GM04504 (cell line): ENCODE measurements around the gene FLT1.

ENCODE experiments used
- DNase-seq: peaks from one replicate; pipeline ENCODE4 v3.0.0-alpha.2; 2012; ENCODE audit warnings: low read depth

FLT1 gene

DNA sequence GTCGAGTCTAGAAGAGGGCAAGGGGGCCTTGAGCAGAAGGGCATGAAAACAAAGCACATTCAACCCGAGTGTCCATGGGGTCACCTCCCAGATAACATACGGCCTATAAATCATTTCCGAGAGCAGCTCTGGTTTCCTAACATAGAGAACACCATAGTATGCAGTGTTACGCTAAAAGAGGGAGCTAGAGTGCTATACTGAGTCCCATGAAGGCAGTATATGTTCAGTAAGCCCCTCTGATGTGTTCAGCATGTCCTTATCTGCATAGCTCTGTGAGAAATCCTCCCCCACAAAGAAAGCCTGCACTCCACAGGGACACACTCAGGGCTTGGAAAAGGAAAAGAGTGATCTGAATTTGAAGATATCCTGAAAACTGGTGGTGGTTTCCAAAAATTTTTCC, 175.4 kb downstream of the FLT1 start:
- DNase-seq = no peak

DNA sequence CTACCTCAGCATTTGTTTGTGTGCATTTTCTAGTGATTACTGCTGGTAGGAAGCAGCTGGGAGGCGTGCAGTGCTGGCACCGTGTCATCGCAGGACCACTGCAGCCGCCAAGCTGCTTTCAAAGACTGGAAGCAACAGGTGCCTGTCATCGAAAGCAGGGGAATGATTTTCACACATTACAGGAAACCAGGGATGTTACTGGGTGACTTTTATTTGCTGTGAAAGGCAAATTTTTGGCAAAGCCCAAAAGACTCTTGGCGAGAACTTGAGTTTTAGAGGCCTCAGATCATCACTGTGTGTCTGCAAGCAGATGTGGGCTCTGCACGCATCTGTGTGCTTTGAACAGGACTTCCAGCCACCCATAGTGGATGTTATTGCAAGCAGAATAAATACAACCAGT, 176.4 kb downstream of the FLT1 start:
- DNase-seq = no peak

DNA sequence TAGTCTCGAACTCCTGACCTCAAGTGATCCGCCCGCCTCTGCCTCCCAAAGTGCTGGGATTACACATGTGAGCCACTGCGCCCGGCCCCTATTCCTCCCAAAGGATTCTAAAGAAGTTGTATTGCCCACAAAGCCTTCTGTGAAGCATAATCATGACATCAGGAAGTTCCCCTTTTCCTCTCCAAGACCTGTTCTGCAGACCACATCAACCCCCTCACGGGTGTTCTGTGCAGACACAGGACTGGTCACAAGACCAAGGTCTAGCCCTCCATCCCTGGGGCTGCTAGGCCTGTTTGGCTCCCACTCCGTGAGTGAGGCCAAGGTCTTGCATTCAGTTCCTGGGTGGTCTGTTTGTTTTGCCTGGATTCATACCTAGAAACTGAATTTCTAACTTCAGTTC, 178.1 kb downstream of the FLT1 start:
- no peak for DNase-seq

DNA sequence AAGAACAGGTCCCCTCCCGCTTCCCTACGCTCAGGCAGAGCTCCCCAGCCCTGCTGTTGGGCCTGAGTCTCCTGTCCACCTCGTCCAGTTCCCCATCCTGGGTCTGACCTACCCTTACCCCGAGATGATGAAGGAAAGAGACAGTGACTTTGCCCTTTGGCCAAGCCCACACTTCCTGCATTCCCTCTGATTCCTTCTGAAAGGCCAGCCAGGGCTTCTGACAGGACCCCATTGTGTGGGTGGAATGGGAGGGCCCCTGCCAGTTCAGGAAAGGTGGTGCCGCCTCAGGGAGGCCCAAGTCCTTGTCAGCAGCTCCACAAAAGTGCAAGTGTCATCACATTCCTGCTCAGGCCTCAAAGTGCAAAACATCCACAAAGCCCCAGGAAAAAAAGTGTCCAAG, 178.8 kb downstream of the FLT1 start:
- no peak for DNase-seq

GRCh38 chr13:28314879-28315278, 180.0 kb downstream of the FLT1 start:
- DNase-seq = no peak

DNA sequence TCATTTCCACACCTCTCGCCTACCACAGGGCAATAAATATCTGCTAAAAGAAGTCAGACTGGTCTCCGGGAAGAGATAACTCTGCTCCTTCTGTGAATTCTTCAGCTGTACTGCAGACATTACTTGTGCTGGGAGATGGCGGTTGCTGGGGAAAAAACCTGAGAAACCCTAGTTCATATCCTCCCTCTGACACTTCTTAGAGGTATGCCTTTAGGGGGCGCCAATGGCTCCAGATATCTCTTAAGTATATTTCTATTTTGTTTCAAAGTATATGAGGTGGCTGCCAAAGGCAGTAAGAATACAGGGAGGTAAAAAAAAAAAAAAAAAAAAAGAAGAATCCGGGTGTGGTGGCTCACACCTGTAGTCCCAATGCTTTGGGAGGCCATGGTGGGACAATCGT, 181.3 kb downstream of the FLT1 start:
- no peak for DNase-seq

DNA sequence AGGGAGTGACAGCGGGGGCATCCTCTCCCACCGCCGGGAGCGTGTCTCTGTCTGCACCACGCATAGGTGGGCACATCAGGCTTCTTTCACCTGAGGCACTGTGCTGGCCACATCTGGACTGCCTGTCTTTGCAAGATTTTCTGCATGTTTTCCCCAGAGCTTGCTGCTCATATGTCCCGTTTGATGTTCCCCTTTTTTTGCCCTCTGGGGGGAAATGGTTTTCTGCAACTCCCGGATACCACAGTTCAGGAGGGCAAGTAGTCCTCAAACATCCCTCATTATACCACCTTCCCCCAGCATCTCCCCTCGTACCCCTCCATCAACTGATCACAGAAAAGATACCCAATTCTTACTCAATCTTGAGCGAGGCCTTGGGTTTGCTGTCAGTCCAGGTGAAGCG, 188.6 kb downstream of the FLT1 start:
- DNase-seq = no peak

DNA sequence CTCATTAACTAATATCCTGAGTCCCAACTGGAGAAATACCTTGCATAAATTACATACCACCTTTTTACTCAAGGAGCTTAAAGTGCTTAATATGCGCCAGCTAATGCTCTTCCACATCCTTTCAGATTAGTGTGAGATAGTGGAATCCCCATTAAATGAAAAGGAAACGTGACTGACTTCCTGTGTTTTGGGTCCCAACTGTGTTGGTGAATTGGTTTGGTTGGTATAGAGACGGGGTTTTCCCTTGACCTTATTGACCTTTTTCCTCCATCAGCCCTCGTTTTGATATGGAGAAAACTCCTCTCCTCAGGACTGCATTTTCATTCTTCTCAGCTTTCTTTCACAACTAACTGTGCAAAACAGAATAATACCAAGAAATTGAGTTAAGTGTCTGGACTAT, 193.1 kb downstream of the FLT1 start:
- no peak for DNase-seq

GRCh38 chr13:28299916-28300315, 195.0 kb downstream of the FLT1 start:
- DNase-seq = no peak

DNA sequence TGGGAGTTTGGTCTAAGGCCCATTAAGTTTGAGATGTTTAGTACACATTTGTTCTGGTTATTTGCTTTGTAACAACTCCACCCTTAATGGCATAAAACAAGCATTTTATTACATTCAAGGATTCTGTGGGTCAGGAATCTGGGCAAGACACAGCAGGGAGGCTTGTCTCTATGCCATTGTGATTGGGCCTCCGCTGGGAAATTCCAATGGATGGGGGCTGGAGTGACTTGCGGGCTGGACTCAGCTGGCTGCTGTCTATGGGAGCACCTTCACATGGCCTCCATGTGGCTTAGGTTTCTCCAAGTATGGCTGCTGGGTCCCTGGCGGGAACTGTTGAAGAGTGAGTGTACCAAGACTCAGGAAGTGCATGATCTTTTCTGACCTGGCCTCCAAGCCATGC, 197.6 kb downstream of the FLT1 start:
- DNase-seq = peak; percentile 25

- DNase-seq = no peak
Observed at GRCh38 chr13:28286263-28286662, 208.7 kb downstream of the FLT1 start.

GRCh38 chr13:28283600-28283999, 211.3 kb downstream of the FLT1 start:
- no peak for DNase-seq

- DNase-seq = no peak
Observed at GRCh38 chr13:28282451-28282850, 212.5 kb downstream of the FLT1 start.

- DNase-seq = no peak
Observed at GRCh38 chr13:28273919-28274318, 221.0 kb downstream of the FLT1 start.

GRCh38 chr13:28271056-28271840, 223.7 kb downstream of the FLT1 start:
- no peak for DNase-seq

- DNase-seq = no peak
Observed at GRCh38 chr13:28268800-28269223, 226.1 kb downstream of the FLT1 start.

GRCh38 chr13:28267497-28267896, 227.4 kb downstream of the FLT1 start:
- DNase-seq = no peak

GRCh38 chr13:28258417-28258816, 236.5 kb downstream of the FLT1 start:
- DNase-seq = no peak

- DNase-seq = no peak
Observed at GRCh38 chr13:28257305-28257704, 237.6 kb downstream of the FLT1 start.

DNA sequence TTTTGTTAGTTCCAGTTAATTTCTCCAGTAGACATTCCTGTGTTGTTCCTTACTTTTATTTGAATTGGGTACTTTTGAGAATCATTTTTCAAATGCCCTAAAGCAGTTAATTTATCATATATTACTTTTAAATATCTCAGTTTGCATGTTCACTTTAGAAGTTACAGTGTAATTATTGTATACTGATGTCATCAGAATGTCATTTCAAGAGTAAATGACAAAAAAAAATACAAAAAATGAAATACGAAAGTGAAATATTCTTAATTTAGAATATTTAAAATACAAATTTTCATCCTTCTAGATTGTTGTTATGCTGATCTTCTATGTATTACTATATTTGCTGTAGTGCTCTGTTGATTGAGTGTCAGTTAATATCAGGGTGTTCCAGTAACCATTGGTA, 242.4 kb downstream of the FLT1 start:
- no peak for DNase-seq

DNA sequence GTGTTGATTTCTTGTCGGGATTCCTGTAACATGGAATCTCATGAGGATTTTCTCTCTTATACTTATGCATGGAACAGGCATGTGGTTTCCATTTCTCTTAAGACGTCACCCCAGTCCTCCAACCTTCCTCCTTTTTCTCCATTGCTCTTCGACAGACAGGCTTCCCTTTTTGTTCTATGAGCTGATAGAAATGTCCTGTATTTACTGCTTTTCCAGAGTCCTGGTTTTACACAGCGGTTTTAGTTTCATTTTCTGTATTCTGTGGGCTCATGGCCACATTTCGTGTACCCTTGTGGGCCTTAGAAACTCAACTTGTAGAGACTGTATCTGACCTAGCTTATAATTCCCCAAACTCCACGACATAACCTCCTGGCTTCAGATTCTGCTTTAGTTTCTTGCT, 243.5 kb downstream of the FLT1 start:
- DNase-seq = no peak

GRCh38 chr13:28250542-28250941, 244.4 kb downstream of the FLT1 start:
- DNase-seq = no peak
